Liver (tissue), 9 donors: Measurements from ENCODE around the gene MTCH1. TPM values are rescaled to one million over a fixed set of nuclear protein-coding genes. Genes with fewer than 3 reads are reported as not detected.

Experiments
- DNase-seq: peaks from one replicate; pipeline ENCODE4 v3.0.0-alpha.2; 2017; ENCODE audit warnings: low spot score
- H3K27ac ChIP-seq, 2 donors: one replicate each; pipeline ENCODE4 v1.7.0; 2013; ENCODE audit warnings: inconsistent platforms in 2 of 2, low read length in 2 of 2, control low read depth in 1 of 2, low read depth in 1 of 2, mild to moderate bottlenecking in 1 of 2
- H3K27me3 ChIP-seq, 4 donors: one replicate each; pipeline versions ENCODE4 v1.6.1 to v1.7.0; 2013; ENCODE audit warnings: low read length in 3 of 4, inconsistent platforms in 1 of 4, mild to moderate bottlenecking in 1 of 4, moderate library complexity in 1 of 4; ENCODE audit not compliant: control insufficient read depth in 4 of 4, insufficient read depth in 4 of 4
- H3K36me3 ChIP-seq, 4 donors: one replicate each; pipeline versions ENCODE4 v1.6.1 to v1.7.0; 2013; ENCODE audit warnings: low read length in 3 of 4, mild to moderate bottlenecking in 3 of 4, low read depth in 1 of 4, moderate library complexity in 1 of 4; ENCODE audit not compliant: control insufficient read depth in 4 of 4, insufficient read depth in 3 of 4
- H3K4me1 ChIP-seq, 4 donors: one replicate each; pipeline versions ENCODE4 v1.6.1 to v1.7.0; 2013; ENCODE audit warnings: low read length in 3 of 4, mild to moderate bottlenecking in 3 of 4, moderate library complexity in 1 of 4; ENCODE audit not compliant: control insufficient read depth in 4 of 4, insufficient read depth in 4 of 4
- H3K4me3 ChIP-seq, 3 donors: one replicate each; pipeline versions ENCODE4 v1.6.1 to v1.7.0; 2013; ENCODE audit warnings: low read length in 3 of 3, control low read depth in 1 of 3, low read depth in 1 of 3, mild to moderate bottlenecking in 1 of 3
- H3K9ac ChIP-seq, 2 donors: one replicate each; pipeline ENCODE4 v1.7.0; 2013; ENCODE audit warnings: low read length in 2 of 2, mild to moderate bottlenecking in 2 of 2, moderate library complexity in 2 of 2, control low read depth in 1 of 2, low read depth in 1 of 2
- H3K9me3 ChIP-seq, 4 donors: one replicate each; pipeline versions ENCODE4 v1.6.1 to v1.7.0; 2013; ENCODE audit warnings: low read length in 3 of 4; ENCODE audit not compliant: control insufficient read depth in 4 of 4
- ATF3 ChIP-seq: IDR thresholded peaks from 2 replicates; pipeline ENCODE4 v1.6.1; 2016; ENCODE audit warnings: antibody characterized with exemption
- EGR1 ChIP-seq, 2 donors: IDR thresholded peaks; 2 replicates each; pipeline ENCODE4 v1.6.1; 2016 to 2018; ENCODE audit warnings: antibody characterized with exemption in 2 of 2, low read depth in 2 of 2
- FOXA1 ChIP-seq: IDR thresholded peaks from 2 replicates; pipeline ENCODE4 v1.6.1; 2016; ENCODE audit warnings: antibody characterized with exemption
- FOXA2 ChIP-seq: IDR thresholded peaks from 2 replicates; pipeline ENCODE4 v1.6.1; 2016; ENCODE audit warnings: antibody characterized with exemption
- GABPA ChIP-seq, 2 donors: IDR thresholded peaks in 1 of 2; conservative IDR thresholded peaks in 1 of 2; 2 replicates each; pipeline ENCODE4 v1.6.1; 2016; ENCODE audit warnings: antibody characterized with exemption in 2 of 2, mild to moderate bottlenecking in 1 of 2, moderate library complexity in 1 of 2
- HNF4A ChIP-seq, 2 donors: conservative IDR thresholded peaks; 2 replicates each; pipeline ENCODE4 v1.6.1; 2016; ENCODE audit warnings: antibody characterized with exemption in 2 of 2, mild to moderate bottlenecking in 2 of 2
- HNF4G ChIP-seq: IDR thresholded peaks from 2 replicates; pipeline ENCODE4 v1.6.1; 2016; ENCODE audit warnings: antibody characterized with exemption
- JUND ChIP-seq, 2 donors: IDR thresholded peaks; 2 replicates each; pipeline ENCODE4 v1.6.1; 2016; ENCODE audit warnings: antibody characterized with exemption in 2 of 2
- MAX ChIP-seq: IDR thresholded peaks from 2 replicates; pipeline ENCODE4 v1.6.1; 2016; ENCODE audit warnings: antibody characterized with exemption
- NR2F2 ChIP-seq: IDR thresholded peaks from 2 replicates; pipeline ENCODE4 v1.6.1; 2016; ENCODE audit warnings: antibody characterized with exemption
- REST ChIP-seq: IDR thresholded peaks from 2 replicates; pipeline ENCODE4 v1.6.1; 2016; ENCODE audit warnings: antibody characterized with exemption, mild to moderate bottlenecking
- RXRA ChIP-seq, 2 donors: IDR thresholded peaks; 2 replicates each; pipeline ENCODE4 v1.6.1; 2017 to 2018; ENCODE audit warnings: antibody characterized with exemption in 2 of 2, mild to moderate bottlenecking in 1 of 2
- TAF1 ChIP-seq: conservative IDR thresholded peaks from 2 replicates; pipeline ENCODE4 v1.6.1; 2016; ENCODE audit warnings: antibody characterized with exemption, mild to moderate bottlenecking
- YY1 ChIP-seq: IDR thresholded peaks from 2 replicates; pipeline ENCODE4 v1.6.1; 2016; ENCODE audit warnings: antibody characterized with exemption, mild to moderate bottlenecking
- ZBTB33 ChIP-seq: IDR thresholded peaks from 2 replicates; pipeline ENCODE4 v1.6.1; 2016; ENCODE audit warnings: antibody characterized with exemption
- whole genome bisulfite sequencing: extraction: QIAGEN DNeasy Blood & Tissue Kit; methylation state at CpG from one replicate; pipeline ENCODE4 v1.1.7; 2013; 5-methylcytosine and 5-hydroxymethylcytosine counted together
- polyA plus RNA-seq, 2 donors: library from polyadenylated mRNA; stranded (reverse) in 1 of 2; unstranded in 1 of 2; fragments of 200-250 nt in 1 of 2; fragments of >200 nt in 1 of 2; fragmentation: Nextera tagmentation in 1 of 2; extraction: Ambion mirVana in 1 of 2; gene quantifications; one replicate each; pipeline versions ENCODE4 v1.2.1 to v1.2.3, GENCODE V29; 2013 to 2015
- total RNA-seq, 2 donors: library from RNA; depleted of rRNA; stranded (reverse); fragments of >200 nt; gene quantifications; one replicate each; pipeline ENCODE4 v1.2.3, GENCODE V29; 2014
- donor health status: healthy.
- donor health status: healthy.
- donor health status: healthy.
- donor health status: healthy.
- donor health status: healthy.

The MTCH1 gene
- total and polyA plus RNA-seq, 4 donors: 61.5 to 79.6 (median 74.1) TPM

- TF ChIP-seq REST (no peak), MAX (no peak), FOXA2 (no peak), EGR1 (IDR thresholded peaks at IDR 0.05; ENCODE audit: low read depth in 2 of 2) (no peak), GABPA (IDR thresholded peaks at IDR 0.05 in 1 of 2, conservative IDR thresholded peaks at IDR 0.05 in 1 of 2) (no peak), RXRA (IDR thresholded peaks at IDR 0.05) (no peak)
Observed at GRCh38 chr6:36933102-36933501, 52.9 kb downstream of the MTCH1 start (continued).

GRCh38 chr6:36930483-36930882 is 55.5 kb downstream of the MTCH1 start:
- no peaks in the 10 kb centered on the region for H3K27me3 ChIP-seq
- no peak overlapping the region for H3K9ac ChIP-seq
- TF ChIP-seq RXRA (IDR thresholded peaks at IDR 0.05) (no peak), EGR1 (IDR thresholded peaks at IDR 0.05; ENCODE audit: low read depth in 2 of 2) (no peak), ATF3 (no peak), HNF4G (no peak), FOXA1 (no peak), GABPA (IDR thresholded peaks at IDR 0.05 in 1 of 2, conservative IDR thresholded peaks at IDR 0.05 in 1 of 2) (no peak), FOXA2 (no peak), REST (no peak), JUND (IDR thresholded peaks at IDR 0.05) (no peak), YY1 (no peak), NR2F2 (no peak)
- 92% methylated on average over 4 of the region's 4 CpGs for WGBS
- H3K4me3 ChIP-seq: no peak overlapping the region
- no peaks in the 10 kb centered on the region for H3K36me3 ChIP-seq
- H3K27ac ChIP-seq: no peak overlapping the region
- H3K4me1 ChIP-seq: no peaks in the 10 kb centered on the region
- no peak for DNase-seq
- H3K9me3 ChIP-seq: no peaks in the 10 kb centered on the region

- Histone ChIP-seq H3K4me1 (no peaks in the 10 kb centered on the region), H3K27ac (no peak overlapping the region), H3K36me3 (peaks cover 0 to 8% (median 3%) of the 10 kb centered on the region in 4 donors), H3K9me3 (no peaks in the 10 kb centered on the region), H3K9ac (no peak overlapping the region), H3K4me3 (no peak overlapping the region), H3K27me3 (no peaks in the 10 kb centered on the region)
- WGBS: 69% methylated on average over 5 of the region's 5 CpGs
- no peak for DNase-seq
- TF ChIP-seq REST (no peak), NR2F2 (no peak), HNF4A (conservative IDR thresholded peaks at IDR 0.05) (no peak), ZBTB33 (no peak), HNF4G (no peak), MAX (no peak), EGR1 (IDR thresholded peaks at IDR 0.05; ENCODE audit: low read depth in 2 of 2) (no peak), TAF1 (no peak), GABPA (IDR thresholded peaks at IDR 0.05 in 1 of 2, conservative IDR thresholded peaks at IDR 0.05 in 1 of 2) (no peak), JUND (IDR thresholded peaks at IDR 0.05) (no peak)
Observed at GRCh38 chr6:36929607-36930006, 56.4 kb downstream of the MTCH1 start.
